ENCODE results near the gene HOXC4. TPM values are rescaled to one million over a fixed set of nuclear protein-coding genes. Genes with fewer than 3 reads are reported as not detected.

The HOXC4 gene
- total and polyA plus RNA-seq, 9 donors: 10.1 to 29.6 (median 21.6) TPM

- no peaks in the 10 kb centered on the region for H3K9me3 ChIP-seq (replicated peaks; ENCODE audit: control insufficient read depth, low read depth, low read length)
- H3K4me3 ChIP-seq (ENCODE audit: low read length): peak overlapping the region; percentile 86
- no CpG with 5 or more reads among the region's 3 CpGs for WGBS (ENCODE audit: insufficient coverage)
- H3K4me1 ChIP-seq (ENCODE audit: control insufficient read depth, insufficient read depth, low read length): peaks cover 63% of the 10 kb centered on the region
- H3K27ac ChIP-seq (ENCODE audit: low read length): peak overlapping the region; percentile 100
- DNase-seq: no peak
- peaks cover 62% of the 10 kb centered on the region for H3K27me3 ChIP-seq (ENCODE audit: control insufficient read depth, insufficient read depth, low read length)
- H3K36me3 ChIP-seq (ENCODE audit: control insufficient read depth, insufficient read depth, low read length): peaks cover 3% of the 10 kb centered on the region
Measured at GRCh38 chr12:54016051-54016450, 37.6 kb upstream of the HOXC4 start.

GRCh38 chr12:54016478-54016964, 37.1 kb upstream of the HOXC4 start:
- Histone ChIP-seq H3K9me3 (replicated peaks; ENCODE audit: control insufficient read depth, low read depth, low read length) (no peaks in the 10 kb centered on the region), H3K4me1 (ENCODE audit: control insufficient read depth, insufficient read depth, low read length) (peaks cover 66% of the 10 kb centered on the region), H3K4me3 (ENCODE audit: low read length) (peak overlapping the region; percentile 86), H3K36me3 (ENCODE audit: control insufficient read depth, insufficient read depth, low read length) (no peaks in the 10 kb centered on the region), H3K27me3 (ENCODE audit: control insufficient read depth, insufficient read depth, low read length) (peaks cover 67% of the 10 kb centered on the region), H3K27ac (ENCODE audit: low read length) (peak overlapping the region; percentile 100)
- peak; percentile 96 for DNase-seq
- WGBS (ENCODE audit: insufficient coverage): 0% methylated on average over 12 of the region's 25 CpGs

- Histone ChIP-seq H3K4me1 (ENCODE audit: control insufficient read depth, insufficient read depth, low read length) (peaks cover 73% of the 10 kb centered on the region), H3K4me3 (ENCODE audit: low read length) (peak overlapping the region; percentile 86), H3K27ac (ENCODE audit: low read length) (peak overlapping the region; percentile 100), H3K36me3 (ENCODE audit: control insufficient read depth, insufficient read depth, low read length) (no peaks in the 10 kb centered on the region), H3K9me3 (replicated peaks; ENCODE audit: control insufficient read depth, low read depth, low read length) (no peaks in the 10 kb centered on the region), H3K27me3 (ENCODE audit: control insufficient read depth, insufficient read depth, low read length) (peaks cover 71% of the 10 kb centered on the region)
- WGBS (ENCODE audit: insufficient coverage): under 1% methylated on average over 16 of the region's 24 CpGs
- peak; percentile 84 for DNase-seq
Measured at GRCh38 chr12:54017027-54017788, 36.4 kb upstream of the HOXC4 start.

- Histone ChIP-seq H3K4me1 (ENCODE audit: control insufficient read depth, insufficient read depth, low read length) (peaks cover 78% of the 10 kb centered on the region), H3K27me3 (ENCODE audit: control insufficient read depth, insufficient read depth, low read length) (peaks cover 73% of the 10 kb centered on the region), H3K9me3 (replicated peaks; ENCODE audit: control insufficient read depth, low read depth, low read length) (no peaks in the 10 kb centered on the region), H3K27ac (ENCODE audit: low read length) (peak overlapping the region; percentile 100), H3K4me3 (ENCODE audit: low read length) (peak overlapping the region; percentile 86), H3K36me3 (ENCODE audit: control insufficient read depth, insufficient read depth, low read length) (no peaks in the 10 kb centered on the region)
- DNase-seq: peak; percentile 97
- WGBS (ENCODE audit: insufficient coverage): 2% methylated on average over 19 of the region's 34 CpGs
Measured at GRCh38 chr12:54017878-54018467, 35.7 kb upstream of the HOXC4 start.

GRCh38 chr12:54018468-54018984, 35.1 kb upstream of the HOXC4 start:
- DNase-seq: peak; percentile 73
- Histone ChIP-seq H3K9me3 (replicated peaks; ENCODE audit: control insufficient read depth, low read depth, low read length) (no peaks in the 10 kb centered on the region), H3K36me3 (ENCODE audit: control insufficient read depth, insufficient read depth, low read length) (no peaks in the 10 kb centered on the region), H3K4me3 (ENCODE audit: low read length) (peak overlapping the region; percentile 86), H3K27me3 (ENCODE audit: control insufficient read depth, insufficient read depth, low read length) (peaks cover 70% of the 10 kb centered on the region), H3K4me1 (ENCODE audit: control insufficient read depth, insufficient read depth, low read length) (peaks cover 78% of the 10 kb centered on the region), H3K27ac (ENCODE audit: low read length) (peak overlapping the region; percentile 100)
- 5% methylated on average over 8 of the region's 29 CpGs for WGBS (ENCODE audit: insufficient coverage)

- Histone ChIP-seq H3K4me3 (ENCODE audit: low read length) (peak overlapping the region; percentile 86), H3K27ac (ENCODE audit: low read length) (peak overlapping the region; percentile 100), H3K9me3 (replicated peaks; ENCODE audit: control insufficient read depth, low read depth, low read length) (no peaks in the 10 kb centered on the region), H3K4me1 (ENCODE audit: control insufficient read depth, insufficient read depth, low read length) (peaks cover 80% of the 10 kb centered on the region), H3K27me3 (ENCODE audit: control insufficient read depth, insufficient read depth, low read length) (peaks cover 72% of the 10 kb centered on the region), H3K36me3 (ENCODE audit: control insufficient read depth, insufficient read depth, low read length) (no peaks in the 10 kb centered on the region)
- 21% methylated on average over 19 of the region's 43 CpGs for WGBS (ENCODE audit: insufficient coverage)
- peak; percentile 60 for DNase-seq
Measured at GRCh38 chr12:54019091-54019811, 34.4 kb upstream of the HOXC4 start.

- peak; percentile 78 for DNase-seq
- Histone ChIP-seq H3K9me3 (replicated peaks; ENCODE audit: control insufficient read depth, low read depth, low read length) (no peaks in the 10 kb centered on the region), H3K4me3 (ENCODE audit: low read length) (peak overlapping the region; percentile 86), H3K36me3 (ENCODE audit: control insufficient read depth, insufficient read depth, low read length) (no peaks in the 10 kb centered on the region), H3K4me1 (ENCODE audit: control insufficient read depth, insufficient read depth, low read length) (peaks cover 79% of the 10 kb centered on the region), H3K27me3 (ENCODE audit: control insufficient read depth, insufficient read depth, low read length) (peaks cover 68% of the 10 kb centered on the region), H3K27ac (ENCODE audit: low read length) (peak overlapping the region; percentile 100)
- 22% methylated on average over 6 of the region's 10 CpGs for WGBS (ENCODE audit: insufficient coverage)
Measured at GRCh38 chr12:54019924-54020590, 33.6 kb upstream of the HOXC4 start.

GRCh38 chr12:54020591-54021405, 32.8 kb upstream of the HOXC4 start:
- peak; percentile 52 for DNase-seq
- peaks cover 79% of the 10 kb centered on the region for H3K4me1 ChIP-seq (ENCODE audit: control insufficient read depth, insufficient read depth, low read length)

GRCh38 chr12:54021432-54022013, 32.1 kb upstream of the HOXC4 start:
- Histone ChIP-seq H3K4me3 (ENCODE audit: low read length) (peak overlapping the region; percentile 86), H3K9me3 (replicated peaks; ENCODE audit: control insufficient read depth, low read depth, low read length) (no peaks in the 10 kb centered on the region), H3K36me3 (ENCODE audit: control insufficient read depth, insufficient read depth, low read length) (no peaks in the 10 kb centered on the region), H3K27me3 (ENCODE audit: control insufficient read depth, insufficient read depth, low read length) (peaks cover 59% of the 10 kb centered on the region), H3K27ac (ENCODE audit: low read length) (peak overlapping the region; percentile 100), H3K4me1 (ENCODE audit: control insufficient read depth, insufficient read depth, low read length) (peaks cover 80% of the 10 kb centered on the region)
- 75% methylated on average over 2 of the region's 16 CpGs for WGBS (ENCODE audit: insufficient coverage)
- DNase-seq: peak; percentile 48

More at GRCh38 chr12:54020591-54021405, 32.8 kb upstream of the HOXC4 start:
- peaks cover 61% of the 10 kb centered on the region for H3K27me3 ChIP-seq (ENCODE audit: control insufficient read depth, insufficient read depth, low read length)
- WGBS (ENCODE audit: insufficient coverage): 15% methylated on average over 11 of the region's 23 CpGs
- H3K36me3 ChIP-seq (ENCODE audit: control insufficient read depth, insufficient read depth, low read length): no peaks in the 10 kb centered on the region
- no peaks in the 10 kb centered on the region for H3K9me3 ChIP-seq (replicated peaks; ENCODE audit: control insufficient read depth, low read depth, low read length)
- peak overlapping the region; percentile 86 for H3K4me3 ChIP-seq (ENCODE audit: low read length)
- H3K27ac ChIP-seq (ENCODE audit: low read length): peak overlapping the region; percentile 100

Data from muscle of leg (tissue), 11 donors.